ENCODE data around the gene ZNF319.

The ZNF319 gene

GRCh38 chr16:57951204-57951960 lies 49.1 kb downstream of the ZNF319 start:
- no peak for DNase-seq

GRCh38 chr16:57950382-57950781 lies 50.1 kb downstream of the ZNF319 start:
- no peak for DNase-seq

- no peak for DNase-seq
Measured at GRCh38 chr16:57949595-57950238, 50.8 kb downstream of the ZNF319 start.

- DNase-seq, result no peak
Measured at GRCh38 chr16:57949013-57949412, 51.5 kb downstream of the ZNF319 start.

GRCh38 chr16:57948027-57948426 lies 52.4 kb downstream of the ZNF319 start:
- no peak for DNase-seq

- no peak for DNase-seq
Measured at GRCh38 chr16:57947261-57947660, 53.2 kb downstream of the ZNF319 start.

- DNase-seq, result no peak
Measured at GRCh38 chr16:57946181-57946801, 54.2 kb downstream of the ZNF319 start.

- DNase-seq, result no peak
Measured at GRCh38 chr16:57945740-57946138, 54.7 kb downstream of the ZNF319 start.

- no peak for DNase-seq
Measured at GRCh38 chr16:57944970-57945739, 55.3 kb downstream of the ZNF319 start.
